ENCODE measurements around the gene WDFY4.

The WDFY4 gene

GRCh38 chr10:48722153-48723145, 37.8 kb downstream of the WDFY4 start:
- no peak for DNase-seq

DNA sequence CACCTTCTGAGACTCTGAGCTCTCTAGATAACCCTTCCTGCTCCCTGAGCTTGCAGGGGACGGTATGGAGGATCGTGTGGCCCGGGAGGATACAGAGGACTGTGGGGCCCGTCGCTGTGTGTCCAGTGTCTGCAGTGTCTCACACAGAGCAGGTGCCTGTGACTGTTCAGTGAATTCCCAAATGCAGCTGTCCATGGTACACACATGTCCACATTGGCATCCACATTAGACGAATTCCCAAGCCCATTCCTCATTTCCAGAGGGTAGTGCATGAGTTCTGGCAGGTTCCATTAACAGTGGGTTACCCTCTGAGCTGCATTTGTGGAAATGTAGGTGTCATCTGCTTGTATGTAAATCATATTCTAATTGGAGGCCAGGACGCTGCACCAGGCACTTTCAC, 39.5 kb downstream of the WDFY4 start:
- DNase-seq = no peak

DNA sequence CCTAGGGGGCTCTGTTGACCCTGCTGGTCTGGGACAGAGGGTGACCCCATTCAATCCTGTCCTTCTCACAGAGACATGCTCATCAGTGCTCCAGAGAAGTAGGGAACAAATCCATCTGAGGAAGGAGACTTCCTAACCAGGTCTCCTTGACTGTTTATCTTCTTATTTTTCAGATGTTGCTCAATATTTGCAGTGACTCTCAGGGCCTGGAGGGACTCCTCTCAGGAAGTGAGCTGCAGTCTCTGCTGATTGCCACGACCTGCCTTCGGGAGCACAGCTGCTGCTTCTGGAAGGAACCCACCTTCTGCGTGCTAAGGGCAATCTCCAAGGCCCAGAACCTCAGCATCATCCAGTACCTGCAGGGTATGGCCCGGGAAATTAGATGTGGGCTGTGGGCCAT, 41.0 kb downstream of the WDFY4 start:
- no peak for DNase-seq

DNA sequence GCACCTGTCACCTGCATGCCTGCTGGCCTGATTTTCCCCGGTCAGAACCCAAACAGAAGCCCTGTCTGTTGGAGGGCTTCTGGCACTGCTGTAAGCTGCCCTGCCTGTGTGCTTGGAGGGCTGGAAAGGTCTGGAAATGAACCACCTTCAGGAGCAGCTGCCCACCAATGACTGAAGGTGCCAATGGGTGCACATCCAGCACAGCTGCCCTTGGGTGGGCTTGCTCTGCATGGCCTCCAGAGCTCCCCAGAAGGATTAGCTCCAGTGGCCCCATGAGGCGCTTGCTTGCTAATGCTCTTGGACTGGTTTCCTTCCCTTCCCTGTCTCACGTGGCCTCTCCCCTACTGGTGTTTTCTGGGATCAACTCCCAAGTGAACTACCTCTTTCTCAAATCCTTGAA, 43.2 kb downstream of the WDFY4 start:
- no peak for DNase-seq

DNA sequence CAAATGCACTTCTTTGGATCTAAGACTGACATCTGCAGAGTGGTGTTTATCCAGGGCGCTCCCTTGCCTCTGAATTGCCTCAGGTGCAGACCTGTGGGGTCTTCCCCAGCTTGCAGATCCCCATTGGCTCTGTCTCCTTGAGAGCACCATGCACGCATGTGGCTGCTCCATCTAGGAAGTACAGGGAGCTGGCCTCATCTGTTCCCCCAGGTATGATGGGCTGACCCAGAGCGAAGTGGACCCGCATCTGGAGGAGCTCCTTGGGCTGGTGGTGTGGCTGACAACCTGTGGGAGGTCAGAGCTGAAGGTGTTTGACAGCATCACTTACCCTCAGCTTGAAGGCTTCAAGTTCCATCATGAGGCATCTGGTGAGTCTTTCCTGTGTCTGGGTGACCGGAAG, 44.5 kb downstream of the WDFY4 start:
- no peak for DNase-seq

- DNase-seq = no peak
These were observed 45.3 kb downstream of the WDFY4 start for GRCh38 chr10:48729941-48730457.

DNA sequence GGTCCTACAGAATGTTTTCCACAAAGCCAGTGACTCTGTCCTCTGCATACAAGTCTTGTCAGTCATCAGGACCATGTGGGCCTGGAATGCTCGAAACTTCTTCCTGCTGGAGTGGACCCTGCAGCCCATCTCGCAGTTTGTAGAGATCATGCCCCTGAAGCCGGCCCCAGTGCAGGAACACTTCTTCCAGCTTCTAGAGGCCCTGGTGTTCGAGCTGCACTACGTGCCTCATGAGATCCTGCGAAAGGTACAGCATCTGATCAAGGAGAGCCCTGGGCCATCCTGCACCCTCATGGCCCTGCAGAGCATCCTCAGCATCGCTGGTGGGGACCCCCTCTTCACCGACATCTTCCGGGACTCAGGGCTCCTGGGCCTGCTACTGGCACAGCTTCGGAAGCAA, 46.5 kb downstream of the WDFY4 start:
- DNase-seq = no peak

GRCh38 chr10:48731654-48732053, 47.0 kb downstream of the WDFY4 start:
- no peak for DNase-seq

DNA sequence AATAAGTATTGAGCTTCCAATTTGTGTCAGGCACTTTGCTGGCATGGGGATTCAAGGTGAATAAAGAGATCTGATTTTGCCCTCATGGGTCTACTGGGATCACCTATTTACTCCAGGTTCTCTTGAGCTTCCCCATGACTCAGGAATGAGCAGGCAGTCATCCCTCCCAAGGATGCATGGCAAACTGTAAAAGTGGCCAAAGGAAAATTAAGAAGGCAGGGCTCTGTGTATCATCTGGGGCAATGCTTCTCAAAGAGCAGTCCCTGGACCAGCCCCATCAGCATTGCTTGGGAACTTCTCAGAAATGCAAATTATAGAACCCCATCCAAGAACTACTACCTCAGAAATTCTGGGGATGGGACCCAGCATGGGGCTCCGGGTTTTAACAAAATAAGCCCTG, 48.7 kb downstream of the WDFY4 start:
- no peak for DNase-seq

DNA sequence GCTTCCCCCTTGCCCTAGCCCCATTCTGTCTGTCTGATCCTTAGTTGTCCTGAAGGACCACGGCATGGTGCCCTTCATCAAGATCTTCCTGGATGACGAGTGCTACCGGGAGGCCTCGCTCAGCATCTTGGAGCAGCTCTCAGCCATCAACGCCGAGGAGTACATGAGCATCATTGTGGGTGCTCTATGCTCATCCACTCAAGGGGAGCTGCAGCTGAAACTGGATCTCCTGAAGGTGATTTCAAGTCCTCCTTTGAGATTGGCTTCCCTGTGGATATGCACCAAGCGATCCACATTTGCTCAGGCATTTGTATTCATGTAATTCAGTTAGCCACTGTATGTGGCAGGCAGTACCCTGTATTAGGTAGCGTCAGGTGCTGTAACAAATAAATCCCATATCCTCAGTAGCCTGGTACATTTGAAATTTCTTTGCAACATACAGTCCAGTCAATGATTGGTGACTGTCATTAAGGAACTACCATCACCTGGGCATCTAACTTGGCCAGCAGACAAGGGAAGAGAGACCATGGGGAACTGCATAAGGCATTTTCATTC, 51.2 kb downstream of the WDFY4 start:
- no peak for DNase-seq

DNA sequence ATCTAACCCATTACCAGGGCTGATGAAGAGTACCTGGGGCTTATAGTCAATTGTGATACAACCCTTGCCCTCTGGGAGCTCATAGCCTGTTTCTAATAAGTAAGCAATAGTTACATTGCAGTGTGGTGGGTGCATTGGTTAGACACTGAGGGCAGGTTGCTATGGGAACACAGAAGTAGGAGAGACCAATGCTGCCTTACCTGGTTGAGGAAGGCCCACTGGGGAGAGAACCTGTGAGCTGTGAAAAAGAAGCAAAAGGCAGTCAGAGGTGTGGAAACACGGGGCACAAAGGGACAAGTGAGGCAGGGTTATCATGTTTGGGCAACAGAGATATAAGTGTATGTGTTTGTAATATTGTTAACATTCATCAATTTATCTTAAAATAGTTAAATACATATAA, 51.9 kb downstream of the WDFY4 start:
- DNase-seq = no peak

- DNase-seq = no peak
These were observed 53.2 kb downstream of the WDFY4 start for GRCh38 chr10:48737886-48738285.

- DNase-seq = no peak
These were observed 54.5 kb downstream of the WDFY4 start for GRCh38 chr10:48739170-48739569.

DNA sequence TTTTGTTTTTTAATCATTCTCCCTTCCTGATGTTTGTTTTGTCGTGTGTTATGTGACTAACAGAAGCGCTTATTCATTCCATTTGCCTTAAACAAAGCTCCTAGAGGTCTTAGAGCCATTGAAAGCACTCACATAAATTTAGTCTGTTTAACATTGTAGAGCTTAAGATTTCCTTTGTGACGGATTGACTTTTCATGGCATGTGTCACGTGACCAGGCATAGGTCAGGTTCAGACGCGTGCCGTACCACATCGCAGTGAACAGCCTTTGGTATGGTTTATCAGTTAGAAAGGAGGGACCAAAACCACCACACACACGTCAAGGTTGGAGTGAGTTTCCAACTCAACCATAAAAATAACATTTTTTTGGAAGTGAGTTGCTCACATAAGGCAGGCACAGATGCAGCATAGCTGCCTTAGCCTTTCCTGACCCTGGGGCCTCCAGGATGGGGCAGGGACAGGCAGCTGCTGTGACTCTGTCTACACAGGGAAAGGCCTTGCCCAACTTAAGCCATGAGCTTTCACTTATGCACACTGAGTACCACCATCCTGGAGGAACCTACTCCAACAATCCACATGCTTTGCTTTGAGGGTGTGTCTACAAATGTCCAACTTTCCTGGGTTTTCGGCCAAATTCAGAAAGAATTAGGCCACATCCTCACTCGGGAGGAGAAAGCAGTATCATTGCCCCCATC, 55.5 kb downstream of the WDFY4 start:
- DNase-seq = no peak

DNA sequence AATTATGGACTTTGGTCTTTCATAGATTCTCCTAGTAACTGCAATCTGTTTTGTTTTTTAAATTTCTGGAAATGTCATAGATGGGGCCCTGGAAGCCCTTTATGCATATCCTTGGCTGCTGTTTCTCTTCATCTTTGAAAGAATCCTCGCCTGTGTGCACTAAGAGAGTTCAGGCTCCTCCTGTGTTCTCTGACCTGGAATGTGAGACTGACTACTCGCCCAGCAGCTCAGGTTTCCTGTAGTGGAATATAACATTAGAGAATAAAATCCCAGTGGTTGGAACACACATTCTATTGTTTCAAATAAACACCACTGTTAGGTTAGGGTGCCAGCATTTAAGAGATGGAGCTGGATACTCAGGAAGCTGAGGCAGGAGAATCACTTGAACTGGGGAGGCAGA, 56.3 kb downstream of the WDFY4 start:
- DNase-seq = no peak

DNA sequence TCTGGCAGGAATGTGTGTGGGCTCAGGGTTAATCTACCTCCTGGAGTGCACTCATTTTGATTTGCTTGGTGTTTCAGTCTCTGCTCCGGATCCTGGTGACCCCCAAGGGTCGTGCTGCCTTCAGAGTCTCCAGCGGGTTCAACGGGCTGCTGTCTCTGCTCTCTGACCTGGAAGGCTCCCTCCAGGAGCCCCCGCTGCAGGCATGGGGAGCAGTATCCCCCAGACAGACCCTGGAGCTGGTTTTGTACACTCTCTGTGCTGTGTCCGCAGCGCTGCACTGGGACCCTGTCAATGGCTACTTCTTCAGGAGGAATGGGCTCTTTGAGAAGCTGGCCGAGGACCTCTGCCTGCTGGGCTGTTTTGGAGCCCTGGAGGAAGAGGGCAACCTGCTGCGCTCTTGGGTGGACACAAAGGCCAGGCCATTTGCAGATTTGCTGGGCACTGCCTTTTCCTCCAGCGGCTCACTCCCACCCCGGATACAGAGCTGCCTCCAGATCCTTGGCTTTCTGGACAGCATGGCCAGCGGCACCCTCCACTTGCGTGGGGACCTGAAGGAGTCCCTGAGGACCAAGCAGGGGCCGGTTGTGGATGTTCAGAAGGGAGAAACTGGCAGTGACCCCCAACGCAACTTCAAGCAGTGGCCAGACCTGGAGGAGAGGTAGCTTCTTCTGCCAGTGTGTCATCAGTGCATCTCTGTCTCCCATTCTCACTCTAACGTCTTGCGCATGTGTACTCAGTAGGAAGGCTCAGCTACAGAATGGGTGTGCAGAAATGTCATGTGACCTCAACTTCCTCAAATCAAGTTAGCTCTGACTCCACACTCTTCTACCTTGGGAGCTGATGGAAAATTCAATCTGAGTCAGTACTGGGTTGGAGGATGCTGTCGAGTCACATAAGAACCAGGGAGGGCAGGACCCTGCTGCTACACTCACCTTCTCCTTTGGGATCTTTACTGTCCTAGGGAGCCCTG, 58.5 kb downstream of the WDFY4 start:
- no peak for DNase-seq

DNA sequence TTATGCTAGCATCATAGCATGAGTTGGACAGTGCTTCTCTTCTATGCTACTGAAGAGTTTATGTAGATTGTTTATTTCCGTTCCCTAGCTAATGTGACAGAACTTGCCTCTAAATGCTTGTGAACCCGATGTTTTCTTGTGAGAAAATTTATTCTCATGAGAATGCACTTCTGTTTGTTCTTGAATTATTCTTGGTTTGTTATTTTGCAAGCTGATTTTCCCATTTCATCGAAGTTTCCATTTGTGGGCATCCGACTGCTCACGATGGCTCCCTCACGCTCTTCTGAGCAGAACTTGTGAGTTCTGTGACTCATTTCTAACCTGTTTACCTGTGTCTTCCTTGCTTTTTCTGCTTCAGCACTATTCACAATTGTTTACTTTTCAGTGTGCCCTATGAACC, 59.9 kb downstream of the WDFY4 start:
- DNase-seq = no peak

DNA sequence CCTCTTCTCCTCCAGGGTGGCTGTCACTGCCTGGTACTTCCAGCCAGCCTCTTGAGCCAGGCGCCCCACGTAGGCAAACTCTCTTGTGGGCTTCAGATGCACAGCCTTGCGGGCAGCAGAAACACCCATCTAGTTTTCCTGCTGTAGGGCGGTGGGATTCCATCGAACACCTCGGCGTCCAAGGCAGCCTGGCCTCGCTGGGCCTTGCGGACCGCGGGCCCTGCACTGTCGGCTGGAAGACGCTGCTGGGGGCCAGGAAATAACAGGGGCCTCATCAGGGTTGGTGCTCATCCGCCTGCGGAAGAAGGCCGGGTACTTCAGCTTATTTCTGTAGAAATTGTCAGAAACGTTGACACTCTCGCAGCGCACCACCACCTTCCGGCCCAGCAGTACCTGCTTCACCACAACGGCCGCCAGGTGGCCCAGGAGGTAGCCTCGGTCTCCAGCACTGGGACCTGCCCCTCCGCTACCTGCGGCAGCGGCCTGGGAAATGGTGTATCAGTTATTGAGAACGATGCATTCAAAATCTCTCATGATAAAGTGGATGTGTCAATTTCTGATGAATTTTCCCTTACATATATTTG, 61.1 kb downstream of the WDFY4 start:
- no peak for DNase-seq

GRCh38 chr10:48748573-48748972, 63.9 kb downstream of the WDFY4 start:
- DNase-seq = no peak

DNA sequence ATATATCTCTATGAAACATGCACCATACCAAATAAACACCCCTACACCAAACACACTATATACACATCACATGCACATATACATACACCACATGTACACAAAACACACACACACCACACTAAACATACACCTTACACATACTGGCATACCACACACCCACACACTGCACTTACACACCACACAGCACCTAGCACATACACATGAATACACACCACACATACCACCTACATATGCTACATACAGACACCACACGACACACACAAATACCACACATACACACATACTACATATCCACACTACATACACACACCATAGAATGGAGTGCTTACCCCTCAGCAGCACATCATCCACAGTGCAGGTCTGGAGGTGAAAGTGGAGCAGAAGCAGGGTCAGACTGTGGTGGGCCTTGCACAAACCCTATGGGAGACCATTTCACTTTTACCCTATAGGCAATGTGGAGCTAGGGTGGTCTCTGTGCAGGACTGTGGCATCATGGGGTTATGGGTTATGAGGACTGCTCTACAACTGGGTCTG, 64.6 kb downstream of the WDFY4 start:
- DNase-seq = no peak

DNA sequence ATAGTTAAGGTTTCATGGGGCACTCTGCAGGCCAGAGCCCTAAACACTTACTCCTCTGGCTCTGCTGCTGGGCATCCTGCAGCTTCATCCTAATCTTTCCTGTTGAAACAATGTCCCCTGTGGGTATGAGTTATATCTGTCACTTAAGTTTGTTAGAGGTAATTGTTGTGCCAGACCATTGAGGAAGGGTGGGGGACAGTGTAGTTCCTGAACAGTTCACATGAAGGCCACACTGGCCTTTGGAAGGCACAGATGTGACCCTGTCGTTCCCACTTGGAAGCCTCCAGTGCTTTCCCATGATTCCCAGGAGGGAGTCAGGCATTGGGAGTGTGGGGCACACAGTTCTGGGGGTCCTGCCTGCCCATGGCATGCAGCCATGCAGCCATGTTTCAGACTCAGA, 65.3 kb downstream of the WDFY4 start:
- DNase-seq = no peak

DNA sequence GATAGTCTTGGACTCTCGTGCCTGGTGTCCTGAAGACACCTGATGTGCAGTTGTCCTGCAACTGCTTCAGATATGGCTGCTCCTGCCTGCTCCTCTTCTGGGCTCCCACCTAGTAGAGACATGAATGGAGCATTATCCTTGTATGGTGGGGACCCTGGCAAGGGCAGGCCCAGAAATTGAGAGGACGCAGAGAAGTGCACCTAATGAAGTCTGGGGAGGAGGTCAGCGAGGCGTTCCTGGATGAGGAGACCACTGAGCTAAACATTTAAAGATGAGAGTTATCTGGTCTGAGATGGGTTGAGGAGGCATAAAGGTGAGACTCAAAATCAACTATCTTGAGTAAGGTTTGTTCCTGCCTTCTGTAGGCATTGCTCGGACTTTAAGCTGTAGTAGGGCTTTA, 66.3 kb downstream of the WDFY4 start:
- DNase-seq = no peak

Data from NCI-H1417 treated with DMSO at 0.1 percent for 48 hours (cell line).